Activated CD8-positive, alpha-beta T cell treated with anti-CD3 and anti-CD28 coated beads for 36 hours (primary cell): ENCODE data around the gene OR52J3. TPM values are rescaled to one million over a fixed set of nuclear protein-coding genes. Genes with fewer than 3 reads are reported as not detected.

Experiments used
- ATAC-seq: fragments of 200-7000 bp; cut with Tn5 transposase; one replicate; pipeline ENCODE4 v1.10.0; 2021; ENCODE audit warnings: mild to moderate bottlenecking, moderate library complexity
- CTCF ChIA-PET: fragments of 350-600 bp; sonication (Branson Sonifier 250); formaldehyde crosslinking; loops from one replicate; lab custom pipeline; 2021; ENCODE audit warnings: antibody characterized with exemption; lab: Charles Lee
- POLR2A ChIA-PET: fragments of 350-600 bp; sonication (Branson Sonifier 250); formaldehyde crosslinking; loops from one replicate; lab custom pipeline; 2021; ENCODE audit warnings: antibody characterized with exemption; lab: Charles Lee
- DNase-seq: peaks from one replicate; pipeline ENCODE4 v3.0.0-alpha.2; 2020
- H3K27ac Mint-ChIP-seq: one replicate; pipeline ENCODE4 v1.8.0; 2021; ENCODE audit warnings: mild to moderate bottlenecking, mixed read lengths
- H3K27me3 Mint-ChIP-seq: one replicate; pipeline ENCODE4 v1.8.0; 2021; ENCODE audit warnings: mixed read lengths
- H3K36me3 Mint-ChIP-seq: one replicate; pipeline ENCODE4 v1.8.0; 2021; ENCODE audit warnings: low read depth, mixed read lengths
- H3K4me1 Mint-ChIP-seq: one replicate; pipeline ENCODE4 v1.8.0; 2021; ENCODE audit warnings: low read depth, mixed read lengths
- H3K4me3 Mint-ChIP-seq: one replicate; pipeline ENCODE4 v1.8.0; 2021; ENCODE audit warnings: mild to moderate bottlenecking, moderate library complexity, mixed read lengths
- H3K9me3 Mint-ChIP-seq: one replicate; pipeline ENCODE4 v1.8.0; 2021; ENCODE audit warnings: mixed read lengths
- intact Hi-C: fragments of 100-400 bp; cut with micrococcal nuclease; formaldehyde crosslinking; loops from one replicate; pipeline ENCODE4 v1.10.0; 2022
- total RNA-seq, 2 experiments: library from RNA; stranded (reverse); gene quantifications; one replicate each; pipeline ENCODE4 v1.2.3, GENCODE V29; 2021
- TF ChIP-seq, protein P1 (sequence below): fragments of 200-600 bp; IDR thresholded peaks from one replicate; pipeline ENCODE4 v1.8.0; 2022; ENCODE audit warnings: antibody characterized with exemption, mild to moderate bottlenecking

The OR52J3 gene
- not detected for total RNA-seq

DNA sequence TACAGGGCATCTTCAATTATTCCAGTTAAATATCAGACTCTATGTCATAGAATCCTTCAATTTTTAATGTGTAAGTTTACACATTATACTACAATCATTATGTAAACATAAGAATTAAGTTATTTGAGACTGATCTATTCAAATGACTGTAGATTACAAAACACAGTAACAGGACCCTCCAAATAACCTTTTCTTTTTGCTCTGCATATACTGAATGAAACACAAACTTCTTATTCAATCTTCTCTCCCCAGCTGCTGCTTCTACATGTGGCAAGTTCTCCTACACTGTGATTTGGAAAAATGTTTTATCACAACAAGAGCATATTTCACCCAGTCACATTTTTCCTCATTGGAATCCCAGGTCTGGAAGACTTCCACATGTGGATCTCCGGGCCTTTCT, at the start of gene OR52J3:
OR52J3 (plus strand) TSS at position 301 of the 400 bp plus-strand sequence; CDS start at position 301, 0 bp downstream.
- TF ChIP-seq, protein P1, sequence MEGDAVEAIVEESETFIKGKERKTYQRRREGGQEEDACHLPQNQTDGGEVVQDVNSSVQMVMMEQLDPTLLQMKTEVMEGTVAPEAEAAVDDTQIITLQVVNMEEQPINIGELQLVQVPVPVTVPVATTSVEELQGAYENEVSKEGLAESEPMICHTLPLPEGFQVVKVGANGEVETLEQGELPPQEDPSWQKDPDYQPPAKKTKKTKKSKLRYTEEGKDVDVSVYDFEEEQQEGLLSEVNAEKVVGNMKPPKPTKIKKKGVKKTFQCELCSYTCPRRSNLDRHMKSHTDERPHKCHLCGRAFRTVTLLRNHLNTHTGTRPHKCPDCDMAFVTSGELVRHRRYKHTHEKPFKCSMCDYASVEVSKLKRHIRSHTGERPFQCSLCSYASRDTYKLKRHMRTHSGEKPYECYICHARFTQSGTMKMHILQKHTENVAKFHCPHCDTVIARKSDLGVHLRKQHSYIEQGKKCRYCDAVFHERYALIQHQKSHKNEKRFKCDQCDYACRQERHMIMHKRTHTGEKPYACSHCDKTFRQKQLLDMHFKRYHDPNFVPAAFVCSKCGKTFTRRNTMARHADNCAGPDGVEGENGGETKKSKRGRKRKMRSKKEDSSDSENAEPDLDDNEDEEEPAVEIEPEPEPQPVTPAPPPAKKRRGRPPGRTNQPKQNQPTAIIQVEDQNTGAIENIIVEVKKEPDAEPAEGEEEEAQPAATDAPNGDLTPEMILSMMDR = no peak
- Mint-ChIP-seq H3K27ac (no peak within 1 kb of the TSS), H3K4me3 (no peak within 1 kb of the TSS), H3K9me3 (no peaks in the 10 kb centered on the region), H3K4me1 (no peaks in the 10 kb centered on the region), H3K36me3 (no peaks in the 10 kb centered on the region), H3K27me3 (peaks cover 3% of the 10 kb centered on the region)
- ATAC-seq = no peak
- ChIA-PET POLR2A (no interaction called here), CTCF (no interaction called here)
- no peak for DNase-seq
- intact Hi-C loops = no loop called here

DNA sequence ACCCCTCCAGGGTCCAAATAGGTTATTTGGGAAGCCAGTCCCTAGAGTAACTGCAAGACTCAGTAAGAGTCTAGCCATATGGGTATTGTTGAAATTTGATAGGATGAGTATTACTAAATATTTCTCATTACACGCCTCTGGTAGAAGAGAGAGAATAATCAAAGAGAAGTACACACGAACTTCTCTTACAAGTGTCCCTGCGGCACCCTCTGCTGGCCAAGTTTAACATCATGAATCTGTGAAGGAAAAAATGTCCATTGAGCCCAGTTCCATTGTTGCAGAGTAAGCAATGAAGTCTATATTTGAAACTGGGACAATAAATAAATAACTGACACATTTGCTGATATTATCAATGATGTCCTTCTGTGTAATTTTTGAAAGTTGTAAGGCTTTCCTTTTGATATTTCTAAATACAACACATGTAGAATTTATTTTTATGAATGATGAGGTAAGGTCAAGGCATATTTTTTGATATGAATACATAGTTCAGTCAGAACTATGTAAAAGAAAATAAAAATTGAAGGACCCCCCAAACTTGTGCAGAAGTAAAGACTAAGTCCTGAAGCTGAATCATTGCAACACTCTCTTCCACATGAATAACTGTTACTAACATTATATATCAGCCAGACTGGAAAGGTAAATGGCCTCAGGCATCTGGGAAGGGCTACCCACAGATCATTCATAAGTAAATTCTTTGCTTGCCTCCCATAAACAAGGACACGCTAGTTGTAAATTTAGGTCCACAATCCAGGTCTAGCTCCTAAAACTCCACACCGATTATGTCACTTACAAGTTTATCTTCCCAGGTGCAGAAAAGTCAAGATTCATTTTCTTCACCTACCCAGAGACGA, 41.7 kb upstream of the OR52J3 start:
- TF ChIP-seq, protein P1 = peak; percentile 22
- no peaks in the 10 kb centered on the region for H3K36me3 Mint-ChIP-seq
- CTCF ChIA-PET = interaction anchor here (1.4 to 1.8 kb wide), 3 partner anchors 368 to 379 kb away, joined by 4 to 6 read pairs (median 4); partner anchors contain the start of gene OR51D1

GRCh38 chr11:5007561-5007960, 38.8 kb upstream of the OR52J3 start:
- Mint-ChIP-seq H3K36me3 (no peaks in the 10 kb centered on the region), H3K4me1 (no peaks in the 10 kb centered on the region), H3K27me3 (peaks cover 2% of the 10 kb centered on the region), H3K27ac (no peak overlapping the region), H3K4me3 (no peak overlapping the region), H3K9me3 (no peaks in the 10 kb centered on the region)
- intact Hi-C loops = no loop called here
- ATAC-seq (no peak), DNase-seq (no peak)
- TF ChIP-seq, protein P1 = no peak
- CTCF ChIA-PET = interaction anchor here (1.8 kb wide), 1 partner anchor 371 kb away, joined by 8 read pairs; the partner anchor contains the start of gene OR51D1
- POLR2A ChIA-PET = no interaction called here

More for the DNA sequence above, 41.7 kb upstream of the OR52J3 start:
- intact Hi-C loops = loop anchor here (5.0 kb wide), 1 partner anchor 367 kb away; the partner anchor contains the start of gene OR51D1
- Mint-ChIP-seq H3K4me3 (no peak overlapping the region), H3K9me3 (no peaks in the 10 kb centered on the region), H3K4me1 (no peaks in the 10 kb centered on the region), H3K27ac (no peak overlapping the region), H3K27me3 (peaks cover 6% of the 10 kb centered on the region)
- ATAC-seq (no peak), DNase-seq (peak; percentile 59)
- POLR2A ChIA-PET = no interaction called here

DNA sequence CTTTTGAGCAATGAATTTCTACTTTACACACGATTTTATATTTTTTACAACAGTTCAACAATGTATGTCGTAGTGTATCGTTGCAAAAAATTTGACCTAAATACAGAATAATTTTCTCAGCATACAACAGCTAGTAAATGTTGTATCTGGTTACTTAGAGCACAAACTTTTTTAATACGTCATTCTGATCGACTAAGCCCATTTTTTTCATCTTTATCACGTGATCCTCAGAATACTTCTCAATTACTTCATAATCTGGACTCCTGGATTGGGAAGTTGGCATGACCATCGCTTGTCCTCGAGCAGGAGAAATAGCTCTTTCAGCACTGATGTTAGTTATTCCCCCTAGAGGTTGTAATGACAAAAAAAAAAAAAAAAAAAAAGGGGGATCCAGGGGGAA, 35.1 kb upstream of the OR52J3 start:
- Mint-ChIP-seq H3K4me3 (no peak overlapping the region), H3K36me3 (no peaks in the 10 kb centered on the region), H3K4me1 (no peaks in the 10 kb centered on the region), H3K9me3 (no peaks in the 10 kb centered on the region), H3K27me3 (peaks cover 2% of the 10 kb centered on the region), H3K27ac (no peak overlapping the region)
- intact Hi-C loops = no loop called here
- ChIA-PET POLR2A (no interaction called here), CTCF (no interaction called here)
- no peak for DNase-seq
- ATAC-seq = no peak
- TF ChIP-seq, protein P1 = no peak

GRCh38 chr11:5013012-5013411, 33.3 kb upstream of the OR52J3 start:
- intact Hi-C loops = no loop called here

More at GRCh38 chr11:5013012-5013411, 33.3 kb upstream of the OR52J3 start:
- ChIA-PET CTCF (no interaction called here), POLR2A (no interaction called here)
- DNase-seq (no peak), ATAC-seq (no peak)
- H3K36me3 Mint-ChIP-seq = no peaks in the 10 kb centered on the region
- H3K4me1 Mint-ChIP-seq = no peaks in the 10 kb centered on the region
- no peak overlapping the region for H3K27ac Mint-ChIP-seq
- no peaks in the 10 kb centered on the region for H3K9me3 Mint-ChIP-seq
- H3K27me3 Mint-ChIP-seq = peaks cover 2% of the 10 kb centered on the region
- no peak overlapping the region for H3K4me3 Mint-ChIP-seq
- TF ChIP-seq, protein P1 = no peak
